ENCODE data around the gene UBE2Q2.
"Not testable (repeated sequence)": the region's sequence is repeated elsewhere in the genome, so short reads cannot be mapped to it uniquely, and the experiment has no call there.

The UBE2Q2 gene

DNA sequence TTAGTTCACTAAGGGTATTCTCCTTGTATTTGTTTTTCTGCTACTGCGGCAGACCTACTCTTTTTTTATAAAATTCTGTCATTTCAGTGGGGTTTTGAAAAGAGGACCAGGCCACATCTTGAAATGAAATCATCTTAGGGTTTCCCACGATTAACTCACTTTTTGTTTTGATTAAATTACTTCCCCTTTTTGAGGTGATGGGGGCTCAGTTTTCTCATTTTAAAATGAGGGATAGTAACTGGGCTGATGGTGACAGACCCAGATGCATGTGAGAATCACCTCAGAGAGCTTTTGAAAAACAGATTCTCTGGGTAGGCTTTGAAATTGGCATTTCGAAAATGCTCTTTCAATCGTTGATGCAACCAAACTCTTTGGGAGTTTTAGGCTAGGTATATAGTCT lies 24.2 kb downstream of the UBE2Q2 start:
- no peak for DNase-seq

DNA sequence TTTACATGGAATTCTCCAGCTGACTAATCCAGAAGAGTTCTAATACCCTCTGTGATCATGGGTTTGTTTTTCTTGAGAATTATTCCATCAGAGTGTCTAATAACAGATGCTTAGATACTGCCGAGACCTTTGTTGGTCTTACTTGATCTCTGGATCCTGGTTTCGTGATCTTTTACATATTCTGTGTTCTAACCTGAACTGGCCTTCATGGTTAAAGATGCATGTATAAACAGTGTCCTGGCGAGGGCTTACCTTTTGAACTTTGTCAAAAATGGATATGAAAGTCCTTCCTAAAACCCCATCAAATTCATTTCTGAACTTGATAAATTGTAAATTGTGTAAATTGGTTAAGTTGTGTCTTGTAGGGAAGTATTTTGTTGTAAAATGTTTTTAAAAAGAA lies 24.8 kb downstream of the UBE2Q2 start:
- no peak for DNase-seq

DNA sequence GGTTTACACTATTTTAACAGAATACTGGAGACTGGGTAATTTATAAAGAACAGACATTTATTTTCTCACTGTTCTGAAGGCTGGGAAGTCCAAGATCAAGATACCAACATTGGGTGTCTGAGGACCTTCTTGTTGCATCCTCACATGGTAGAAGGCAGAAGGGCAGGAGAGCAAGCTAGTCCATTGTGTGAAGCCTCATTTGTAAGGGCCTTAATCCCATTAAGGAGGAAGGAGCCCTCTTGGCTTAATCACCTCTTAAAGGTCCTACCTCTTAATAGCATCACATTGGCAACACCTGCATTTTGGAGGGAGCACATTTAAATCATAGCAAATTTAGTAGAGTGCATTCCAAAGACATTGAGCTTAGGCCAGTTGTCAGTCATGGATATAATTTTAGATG lies 26.2 kb downstream of the UBE2Q2 start:
- DNase-seq: no peak

DNA sequence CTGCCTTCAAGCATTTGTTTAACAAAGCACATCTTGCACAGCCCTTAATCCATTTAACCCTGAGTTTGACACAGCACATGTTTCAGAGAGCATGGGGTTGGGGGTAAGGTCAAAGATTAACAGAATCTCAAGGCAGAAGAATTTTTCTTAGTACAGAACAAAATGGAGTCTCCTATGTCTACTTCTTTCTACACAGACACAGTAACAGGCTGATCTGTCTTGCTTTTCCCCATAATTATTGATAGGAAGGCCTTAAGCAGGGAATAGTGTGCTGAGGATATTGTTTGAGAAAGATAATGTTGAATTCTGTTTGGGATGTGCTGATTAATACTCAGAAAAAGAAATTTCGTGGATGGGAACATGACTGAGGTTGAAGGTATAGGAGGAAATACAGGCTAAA lies 28.3 kb downstream of the UBE2Q2 start:
- DNase-seq: not testable (repeated sequence)

DNA sequence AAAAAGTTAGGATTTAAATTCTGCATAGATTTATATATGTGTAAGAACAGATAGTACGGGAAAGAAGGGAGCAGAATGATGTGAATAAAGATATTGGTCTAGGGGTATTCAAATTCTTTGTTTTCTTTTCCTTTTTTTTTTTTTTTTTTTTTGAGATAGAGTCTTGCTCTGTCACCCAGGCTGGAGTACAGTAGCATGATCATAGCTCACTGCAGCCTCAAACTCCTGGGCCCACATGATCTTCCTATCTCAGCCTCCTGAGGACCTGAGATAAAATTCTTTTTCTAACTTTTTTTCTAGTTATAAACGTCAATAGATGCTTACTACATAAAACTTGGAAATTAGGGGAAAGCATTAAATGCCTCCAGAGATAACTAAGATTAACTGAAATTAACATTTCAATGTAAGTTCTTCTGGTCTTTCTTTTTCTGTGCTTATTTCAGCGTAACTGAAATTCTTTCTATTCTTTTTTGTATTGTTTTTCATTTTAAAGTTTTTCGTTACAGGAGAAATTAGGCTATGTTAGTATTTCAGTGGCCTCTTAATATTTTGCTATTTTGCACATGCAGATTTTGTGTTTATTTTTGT lies 29.2 kb downstream of the UBE2Q2 start:
- no peak for DNase-seq

DNA sequence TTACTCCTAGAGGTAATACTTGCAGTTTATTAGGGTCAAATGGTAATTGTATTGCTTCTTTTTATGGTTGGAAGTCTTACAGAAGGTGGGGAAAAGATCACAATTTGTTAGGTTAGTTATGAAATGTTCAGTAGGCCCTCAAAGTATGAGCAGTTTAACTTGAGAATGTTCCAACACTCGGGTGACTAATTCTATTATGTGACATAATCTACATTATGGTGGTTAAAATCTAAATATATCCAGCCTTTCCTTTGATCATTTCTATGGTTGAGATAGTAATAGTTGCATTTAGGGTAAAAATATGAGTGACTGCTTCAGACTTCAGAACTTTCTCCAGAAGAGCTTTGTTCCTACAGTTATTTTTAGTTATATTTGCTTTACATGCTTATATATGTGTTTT lies 40.8 kb downstream of the UBE2Q2 start:
- no peak for DNase-seq

DNA sequence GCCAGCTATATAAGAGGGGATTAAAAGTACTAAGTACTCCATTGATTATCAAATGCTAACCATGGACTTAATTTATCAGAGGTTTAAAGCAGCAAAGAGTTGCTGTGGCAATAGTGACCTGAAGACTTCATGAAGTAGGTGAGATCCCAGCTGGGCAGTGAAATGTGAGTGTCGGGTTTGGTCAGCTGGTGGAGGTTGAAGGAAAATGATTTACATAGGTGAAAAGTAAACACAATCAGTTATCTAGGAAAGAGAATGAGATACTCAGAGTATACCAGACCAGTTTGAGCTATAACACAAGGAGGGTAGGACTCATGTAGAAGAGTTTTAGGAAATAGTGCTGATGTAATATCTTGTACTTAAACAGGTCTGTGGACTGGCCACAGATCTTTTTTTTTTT lies 43.9 kb downstream of the UBE2Q2 start:
- DNase-seq: no peak

DNA sequence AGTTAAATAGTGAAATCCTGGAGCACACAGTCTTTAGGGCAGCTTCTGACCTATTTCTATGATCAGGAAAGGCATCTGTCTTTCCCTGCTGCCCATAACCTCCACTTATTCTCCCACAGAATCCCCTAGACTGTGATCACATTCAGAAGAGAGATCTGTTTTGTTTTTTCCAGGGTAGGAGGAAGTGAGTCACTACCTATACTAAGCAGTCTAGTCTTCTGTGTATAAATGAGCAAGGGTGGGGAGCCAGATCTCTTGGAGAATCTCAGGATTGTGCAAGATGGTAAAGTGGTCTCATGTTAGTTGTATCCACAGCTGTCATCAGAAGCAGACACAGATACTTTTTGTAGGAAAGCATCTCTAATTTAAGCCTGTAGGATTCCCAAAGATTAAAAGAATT lies 48.6 kb downstream of the UBE2Q2 start:
- DNase-seq: no peak

DNA sequence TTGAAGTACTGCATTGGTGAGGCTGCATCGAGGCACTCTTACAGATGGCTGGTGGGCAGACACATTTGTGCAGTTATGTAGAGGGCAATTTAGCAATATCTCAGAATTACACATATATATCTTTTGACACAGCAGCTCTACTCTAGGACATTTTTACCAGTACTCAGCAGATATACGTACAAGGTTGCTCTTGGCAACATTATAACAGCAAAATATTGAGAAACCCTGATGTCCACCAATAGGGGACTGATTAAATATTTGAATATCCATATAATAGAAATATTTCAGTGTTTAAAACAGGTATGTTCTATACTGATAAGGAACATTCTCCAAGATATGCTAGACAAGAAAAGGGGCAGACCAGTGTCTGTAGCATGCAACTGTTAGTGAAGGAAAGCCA lies 52.5 kb downstream of the UBE2Q2 start:
- DNase-seq: no peak

DNA sequence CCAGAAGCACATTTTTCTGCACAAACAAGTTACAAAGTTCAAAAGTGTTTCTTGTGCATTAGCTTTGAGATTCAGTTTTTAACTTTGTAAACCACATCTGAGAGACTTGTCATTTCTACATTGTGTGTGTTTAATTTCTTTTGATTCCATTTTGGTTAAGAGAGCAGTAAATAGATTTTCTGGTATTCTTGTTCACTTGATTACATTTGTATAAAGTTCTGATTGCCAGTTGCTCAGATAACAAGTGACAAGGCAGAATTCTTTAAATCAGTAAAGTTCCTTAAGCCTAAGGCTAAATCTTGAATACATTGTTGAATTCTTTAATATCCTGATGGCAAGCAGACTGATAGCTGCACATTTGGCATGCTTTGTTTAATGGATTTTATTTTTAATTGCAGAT lies 57.3 kb downstream of the UBE2Q2 start:
- no peak for DNase-seq

DNA sequence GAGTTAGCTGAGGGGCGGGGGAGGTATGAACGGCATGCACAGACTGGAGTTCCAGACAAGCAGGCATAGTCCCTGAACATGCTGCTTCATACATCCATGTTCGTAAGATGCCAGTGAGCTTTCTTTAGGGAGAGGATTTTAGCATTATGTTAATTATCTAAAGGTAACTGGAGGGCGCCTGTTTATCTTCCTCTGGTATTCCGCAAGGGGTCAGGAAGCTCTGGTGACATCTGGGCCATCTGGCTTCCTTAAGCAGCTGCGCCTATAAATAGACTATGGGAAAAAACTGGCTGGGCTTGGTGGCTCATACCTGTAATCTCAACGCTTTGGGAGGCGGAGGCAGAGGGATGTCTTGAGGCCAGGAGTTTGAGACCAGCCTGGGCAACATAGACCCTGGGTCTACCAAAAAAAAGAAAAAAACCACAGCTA lies 58.9 kb downstream of the UBE2Q2 start:
- peak; percentile 27 for DNase-seq

DNA sequence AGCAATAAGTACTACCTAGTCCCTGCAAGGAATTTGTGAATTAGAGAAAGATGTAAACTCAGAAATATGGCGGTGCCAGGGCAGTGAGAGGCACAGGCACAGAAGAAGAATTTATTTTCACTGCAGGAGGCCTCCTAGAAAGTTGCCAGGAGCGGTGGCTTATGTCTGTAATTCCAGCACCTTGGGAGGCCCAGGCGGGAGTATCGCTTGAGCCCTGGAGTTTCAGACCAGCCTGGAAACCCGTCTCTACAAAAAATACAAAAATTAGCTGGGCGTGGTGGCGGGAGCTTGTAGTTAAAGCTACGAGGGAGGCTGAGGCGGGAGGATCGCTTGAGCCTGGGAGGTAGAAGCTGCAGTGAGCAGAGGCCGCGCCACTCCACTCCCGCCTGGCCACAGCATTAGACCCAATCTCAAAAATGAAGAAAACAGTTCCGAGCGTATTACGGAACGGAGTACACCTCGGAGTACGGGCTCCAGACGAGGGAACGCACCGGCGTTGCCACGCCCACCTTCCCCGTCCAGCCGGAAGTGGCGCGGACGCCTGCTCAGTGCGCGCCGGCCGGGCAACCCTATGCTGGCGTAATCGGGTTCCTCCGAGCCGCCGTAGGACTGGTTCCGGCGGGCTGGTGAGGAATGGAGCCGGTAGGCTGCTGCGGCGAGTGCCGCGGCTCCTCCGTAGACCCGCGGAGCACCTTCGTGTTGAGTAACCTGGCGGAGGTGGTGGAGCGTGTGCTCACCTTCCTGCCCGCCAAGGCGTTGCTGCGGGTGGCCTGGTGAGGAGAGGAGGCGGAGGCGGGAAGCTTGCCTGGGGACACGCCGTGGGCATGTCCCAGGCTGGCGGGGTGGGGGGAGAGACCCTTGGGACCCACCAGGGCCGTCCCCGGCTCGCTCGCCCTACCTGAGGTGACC lies 60.3 kb downstream of the UBE2Q2 start, which contains the start of gene FBXO22:
FBXO22 (plus strand) TSS at position 548 of the 909 bp plus-strand sequence; CDS start at position 634, 86 bp downstream.
- DNase-seq: peak; percentile 68

DNA sequence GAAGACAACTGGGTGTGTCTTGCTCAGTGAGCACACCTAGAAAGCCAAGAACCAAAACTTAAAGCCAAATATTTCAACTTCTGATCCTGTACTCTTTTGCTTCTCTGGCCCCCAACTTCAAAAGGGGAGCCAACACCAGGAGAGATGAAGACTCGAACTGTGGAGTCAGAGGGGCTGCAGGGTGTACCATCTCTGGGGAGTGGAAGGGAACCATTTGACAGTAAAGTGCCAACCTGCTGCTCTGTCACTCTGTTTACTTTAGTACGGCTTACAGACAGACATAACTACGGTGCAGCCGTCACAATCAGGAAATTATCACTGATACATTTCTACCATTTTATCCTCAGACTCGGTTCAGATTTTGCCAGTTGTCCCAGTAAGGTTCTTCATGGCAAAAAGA lies 62.0 kb downstream of the UBE2Q2 start:
- no peak for DNase-seq

DNA sequence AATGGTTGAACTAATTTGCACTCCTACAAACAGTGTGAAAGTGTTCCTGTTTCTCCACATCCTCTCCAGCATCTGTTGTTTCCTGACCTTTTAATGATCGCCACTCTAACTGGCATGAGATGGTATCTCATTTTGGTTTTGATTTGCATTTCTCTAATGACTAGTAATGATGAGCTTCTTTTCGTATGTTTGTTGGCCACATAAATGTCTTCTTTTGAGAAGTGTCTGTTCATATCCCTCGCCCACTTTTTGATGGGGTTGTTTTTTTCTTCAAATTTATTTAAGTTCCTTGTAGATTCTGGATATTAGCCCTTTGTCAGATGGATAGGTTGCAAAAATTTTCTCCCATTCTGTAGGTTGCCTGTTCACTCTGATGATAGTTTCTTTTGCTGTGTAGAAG lies 67.1 kb downstream of the UBE2Q2 start:
- not testable (repeated sequence) for DNase-seq

DNA sequence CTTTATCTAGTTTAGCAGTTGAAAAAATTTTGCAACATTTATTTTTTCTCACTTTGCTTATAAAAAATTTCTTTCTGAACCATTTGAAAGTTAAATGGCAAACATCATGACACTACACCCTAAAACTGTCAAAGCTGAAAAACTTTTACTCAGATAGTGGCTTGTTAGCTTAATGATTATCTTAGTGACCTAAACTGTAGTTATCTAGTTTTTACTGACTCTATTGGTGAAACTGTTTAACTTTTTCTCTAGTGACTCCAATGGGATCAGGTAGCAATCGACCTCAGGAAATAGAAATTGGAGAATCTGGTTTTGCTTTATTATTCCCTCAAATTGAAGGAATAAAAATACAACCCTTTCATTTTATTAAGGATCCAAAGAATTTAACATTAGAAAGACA lies 73.7 kb downstream of the UBE2Q2 start:
- no peak for DNase-seq

DNA sequence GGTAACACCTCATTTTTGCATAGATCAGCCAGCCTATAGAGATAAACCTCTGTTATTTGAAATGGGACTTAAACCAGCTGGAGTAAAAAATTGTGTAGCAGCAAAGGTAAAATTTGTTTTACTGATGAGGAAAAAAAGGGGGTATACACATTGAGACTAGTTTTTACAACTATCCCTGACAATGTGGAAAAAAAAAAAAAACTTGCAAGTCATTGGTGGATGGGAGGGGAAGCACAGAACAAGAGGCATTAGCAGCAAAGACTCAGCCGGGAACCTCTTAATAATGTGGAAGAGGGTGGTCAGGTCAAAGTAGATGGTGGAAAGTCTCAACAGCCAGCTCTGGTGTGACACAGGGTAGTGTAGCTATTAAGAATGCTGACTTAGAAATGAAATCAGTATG lies 74.9 kb downstream of the UBE2Q2 start:
- DNase-seq: no peak

DNA sequence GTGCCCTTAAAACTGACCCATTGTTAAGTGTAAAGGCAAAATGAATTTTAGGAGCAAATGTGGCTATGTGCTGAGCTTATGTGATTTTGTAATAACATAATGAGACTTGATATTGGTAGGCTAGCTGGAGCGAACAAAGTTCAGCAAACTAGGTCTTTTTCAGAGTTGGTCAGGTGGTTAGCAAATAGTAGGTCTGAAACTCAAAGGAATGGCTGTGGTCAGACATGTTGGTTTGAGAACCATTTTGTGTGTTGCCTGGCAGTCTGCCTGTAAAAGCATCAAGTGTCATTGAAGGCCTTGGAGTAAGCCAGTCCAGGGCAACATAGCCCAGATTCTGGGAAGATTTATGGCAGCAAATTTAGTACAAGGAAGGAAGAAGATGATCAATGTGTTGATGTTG lies 76.8 kb downstream of the UBE2Q2 start:
- no peak for DNase-seq

DNA sequence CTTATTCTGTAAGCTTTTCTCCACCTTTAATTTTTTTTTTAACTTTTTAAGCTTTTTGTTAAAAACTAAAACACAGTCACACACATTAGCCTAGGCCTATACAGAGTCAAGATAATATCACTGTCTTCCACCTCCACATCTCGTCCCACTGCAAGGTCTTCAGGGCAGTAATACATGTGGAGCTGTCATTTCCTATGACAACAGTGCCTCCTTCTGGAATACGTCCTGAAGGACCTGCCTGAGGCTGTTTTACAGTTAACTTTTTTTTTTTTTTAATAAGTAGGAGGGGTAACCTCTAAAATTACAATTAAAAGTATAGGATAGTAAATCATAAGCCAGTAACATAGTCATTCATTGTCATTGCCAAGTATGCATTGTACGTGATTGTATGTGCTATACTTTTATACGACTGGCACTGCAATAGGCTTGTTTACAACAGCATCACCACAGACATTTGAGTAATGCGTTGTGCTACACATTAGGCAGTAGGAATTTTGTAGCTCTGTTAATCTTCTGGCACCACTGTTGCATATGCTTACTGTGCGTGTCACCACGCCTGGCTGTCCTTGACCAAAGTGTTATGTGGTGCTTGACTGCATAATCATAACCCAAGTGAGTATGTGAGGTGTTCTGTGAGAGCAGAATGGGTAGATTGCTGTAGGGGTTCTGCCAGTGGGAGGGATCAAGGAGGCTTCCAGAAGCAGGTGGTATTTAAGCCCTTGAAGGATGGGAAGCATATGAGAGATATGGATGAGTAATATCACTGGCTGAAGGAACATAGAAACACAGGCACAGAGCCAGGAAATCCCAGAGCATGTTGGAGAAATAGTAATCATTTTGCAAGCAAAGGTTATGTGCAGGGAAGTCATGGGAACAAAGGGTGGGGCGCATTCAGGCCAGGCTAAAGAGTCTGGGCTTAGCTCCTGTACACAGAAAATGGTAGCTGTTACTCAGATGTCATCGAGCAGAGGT lies 78.8 kb downstream of the UBE2Q2 start:
- DNase-seq: peak; percentile 10

DNA sequence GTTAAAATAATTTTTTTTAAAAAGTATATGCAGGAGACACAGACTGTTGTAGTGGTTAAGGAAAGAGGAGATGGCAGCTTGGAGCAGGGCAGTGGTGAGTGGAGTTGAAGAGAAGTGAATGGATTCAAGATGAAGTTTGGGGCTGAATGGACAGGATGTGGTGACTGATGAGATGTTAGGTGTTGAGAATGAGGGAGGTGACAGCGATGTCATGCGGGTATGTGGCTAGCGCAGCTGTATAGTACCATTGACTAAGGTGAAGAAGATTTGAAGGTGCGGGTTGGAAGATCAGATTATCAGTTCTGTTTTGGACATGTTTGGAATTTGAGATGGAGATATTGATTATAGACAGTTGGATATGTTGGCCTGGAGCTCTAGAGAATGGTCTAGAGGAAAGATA lies 80.5 kb downstream of the UBE2Q2 start:
- DNase-seq: no peak

DNA sequence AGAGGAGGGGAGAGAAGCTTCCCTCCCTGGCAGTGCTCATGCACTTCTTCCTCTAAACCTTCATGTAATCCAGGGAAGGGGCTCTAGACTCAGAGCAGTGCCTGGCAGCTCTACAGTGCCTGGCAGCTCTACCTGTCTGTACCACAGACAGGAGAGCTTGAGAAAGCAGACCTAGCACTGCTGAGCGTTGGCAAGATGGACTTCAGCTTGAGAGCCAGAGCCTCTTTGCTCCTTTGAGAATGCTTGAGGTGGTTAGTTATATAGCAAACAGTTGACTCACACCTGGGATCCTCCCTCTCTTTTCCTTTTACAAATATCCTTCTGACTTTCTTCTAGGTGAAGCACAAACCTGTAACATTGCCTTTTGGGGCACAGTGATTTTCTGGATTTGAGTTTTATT lies 81.3 kb downstream of the UBE2Q2 start:
- DNase-seq: no peak

DNA sequence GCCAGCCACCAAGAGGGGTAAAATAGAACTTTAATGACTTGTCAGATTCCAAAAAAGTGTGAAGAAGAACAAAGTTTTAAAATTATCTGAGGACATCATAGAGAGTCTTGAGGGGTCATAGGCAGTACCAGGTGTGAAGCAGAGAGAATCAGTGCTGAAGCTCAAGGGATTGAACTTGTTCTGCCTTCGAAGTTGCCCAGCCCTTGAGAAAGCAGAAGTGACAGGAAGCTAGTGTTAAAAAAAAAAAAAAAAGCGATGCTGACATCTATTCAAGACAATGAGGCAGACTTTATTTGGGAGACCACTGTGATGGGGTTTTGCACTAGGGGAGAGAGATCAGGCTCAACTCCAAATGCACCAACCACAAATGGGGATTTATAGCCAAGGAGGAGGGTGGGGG lies 82.2 kb downstream of the UBE2Q2 start:
- DNase-seq: no peak

DNA sequence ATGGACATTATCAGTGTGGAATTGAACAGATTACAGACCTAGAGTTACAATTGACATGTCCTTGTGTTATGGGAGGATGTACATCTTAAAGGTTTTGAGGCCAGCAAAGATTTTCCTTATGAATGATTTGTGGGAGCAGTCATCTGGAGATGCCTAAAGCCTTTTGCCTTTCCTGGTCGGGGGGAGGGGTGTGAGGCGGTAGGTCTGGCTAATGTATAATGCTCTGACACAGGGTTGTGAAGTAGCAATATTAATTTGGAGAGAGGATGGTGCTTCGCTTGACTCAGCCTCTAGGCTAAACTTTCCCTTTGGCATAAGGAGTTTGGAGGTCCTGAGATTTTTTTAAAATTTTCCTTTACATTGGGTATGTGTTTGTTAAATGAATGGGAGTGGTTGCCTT lies 83.7 kb downstream of the UBE2Q2 start:
- no peak for DNase-seq

DNA sequence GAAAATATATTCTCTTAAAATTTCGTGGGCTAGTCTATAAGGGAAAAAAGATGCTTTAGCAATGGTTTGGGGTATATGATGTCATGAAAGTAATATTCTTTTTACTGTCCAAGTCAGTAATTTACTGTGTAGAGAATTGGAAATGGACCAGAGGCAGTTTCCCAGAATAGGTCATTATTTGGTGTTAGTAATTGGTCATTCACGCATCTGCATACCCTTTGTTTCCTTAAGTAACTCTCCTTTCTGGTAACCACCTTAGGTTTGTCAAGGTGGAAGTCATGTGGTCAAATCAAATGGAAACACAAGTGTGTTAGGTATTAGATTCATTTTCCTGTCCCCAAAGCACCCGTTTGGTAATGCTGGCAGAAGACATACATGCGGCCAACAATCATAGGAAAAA lies 84.4 kb downstream of the UBE2Q2 start:
- DNase-seq: no peak
